ENCODE results near the gene TNP1. TPM values are rescaled to one million over a fixed set of nuclear protein-coding genes. Genes with fewer than 3 reads are reported as not detected.

Gene TNP1, protein sequence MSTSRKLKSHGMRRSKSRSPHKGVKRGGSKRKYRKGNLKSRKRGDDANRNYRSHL
- not detected for total RNA-seq (ENCODE audit: unreplicated experiment)
- long read RNA-seq: 0 reads

DNA sequence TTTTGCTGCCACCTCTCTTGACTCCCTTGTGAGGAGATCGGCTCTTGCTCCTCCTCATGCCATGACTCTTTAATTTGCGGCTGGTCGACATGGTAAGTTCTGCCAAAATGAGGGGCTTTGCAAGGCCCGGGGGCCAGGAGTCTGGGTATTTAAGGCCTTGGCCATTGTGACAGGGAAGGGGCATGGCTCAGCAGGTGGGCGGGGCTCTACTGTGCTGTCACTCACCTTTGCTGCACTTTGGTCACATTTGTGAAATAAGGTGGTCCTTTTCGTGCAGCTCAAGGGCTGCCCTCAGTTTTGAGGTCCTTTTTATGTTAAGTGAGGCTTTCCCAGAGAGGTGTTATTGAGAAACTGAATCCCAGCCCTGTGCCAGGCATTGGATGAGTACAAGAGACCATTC lies at the start of gene TNP1:
TSS of gene TNP1 (minus strand) at position 121 of the 400 bp plus-strand sequence. CDS start at position 91, 30 bp downstream.
- no peak for DNase-seq (ENCODE audit: low spot score)
- Mint-ChIP-seq H3K9me3 (ENCODE audit: unreplicated experiment) (no peaks in the 10 kb centered on the region), H3K4me3 (ENCODE audit: unreplicated experiment) (no peak within 1 kb of the TSS), H3K4me1 (ENCODE audit: unreplicated experiment) (no peaks in the 10 kb centered on the region), H3K36me3 (ENCODE audit: low read depth, unreplicated experiment) (no peaks in the 10 kb centered on the region), H3K27me3 (ENCODE audit: unreplicated experiment) (no peaks in the 10 kb centered on the region), H3K27ac (ENCODE audit: unreplicated experiment) (no peak within 1 kb of the TSS)
- TF ChIP-seq, protein P1, sequence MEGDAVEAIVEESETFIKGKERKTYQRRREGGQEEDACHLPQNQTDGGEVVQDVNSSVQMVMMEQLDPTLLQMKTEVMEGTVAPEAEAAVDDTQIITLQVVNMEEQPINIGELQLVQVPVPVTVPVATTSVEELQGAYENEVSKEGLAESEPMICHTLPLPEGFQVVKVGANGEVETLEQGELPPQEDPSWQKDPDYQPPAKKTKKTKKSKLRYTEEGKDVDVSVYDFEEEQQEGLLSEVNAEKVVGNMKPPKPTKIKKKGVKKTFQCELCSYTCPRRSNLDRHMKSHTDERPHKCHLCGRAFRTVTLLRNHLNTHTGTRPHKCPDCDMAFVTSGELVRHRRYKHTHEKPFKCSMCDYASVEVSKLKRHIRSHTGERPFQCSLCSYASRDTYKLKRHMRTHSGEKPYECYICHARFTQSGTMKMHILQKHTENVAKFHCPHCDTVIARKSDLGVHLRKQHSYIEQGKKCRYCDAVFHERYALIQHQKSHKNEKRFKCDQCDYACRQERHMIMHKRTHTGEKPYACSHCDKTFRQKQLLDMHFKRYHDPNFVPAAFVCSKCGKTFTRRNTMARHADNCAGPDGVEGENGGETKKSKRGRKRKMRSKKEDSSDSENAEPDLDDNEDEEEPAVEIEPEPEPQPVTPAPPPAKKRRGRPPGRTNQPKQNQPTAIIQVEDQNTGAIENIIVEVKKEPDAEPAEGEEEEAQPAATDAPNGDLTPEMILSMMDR (IDR thresholded peaks at IDR 0.05; ENCODE audit: unreplicated experiment): no peak

DNA sequence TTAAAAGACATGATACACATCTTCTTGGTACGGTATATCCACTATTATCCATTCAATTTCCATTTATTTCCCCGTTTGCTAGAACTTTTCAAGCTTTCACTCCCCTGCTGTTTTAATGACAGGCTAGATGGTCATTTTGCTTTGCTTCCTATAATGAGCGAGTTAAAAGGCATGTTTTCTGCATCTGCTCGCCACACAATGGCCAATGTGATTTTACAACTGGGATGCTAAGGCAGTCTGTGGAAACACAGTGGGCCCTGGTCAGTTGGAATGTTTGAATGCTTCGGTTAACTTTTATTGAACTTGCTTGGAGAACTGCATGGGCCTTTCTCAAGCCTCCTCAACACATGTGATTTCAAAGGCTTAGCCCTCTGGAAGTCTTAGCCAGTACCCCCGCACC lies 48.4 kb upstream of the TNP1 start:
- H3K27ac Mint-ChIP-seq (ENCODE audit: unreplicated experiment): no peak overlapping the region
- TF ChIP-seq, protein P1 (IDR thresholded peaks at IDR 0.05; ENCODE audit: unreplicated experiment): no peak
- H3K4me3 Mint-ChIP-seq (ENCODE audit: unreplicated experiment): no peak overlapping the region
- no peak for DNase-seq (ENCODE audit: low spot score)
- no peaks in the 10 kb centered on the region for H3K4me1 Mint-ChIP-seq (ENCODE audit: unreplicated experiment)
- H3K36me3 Mint-ChIP-seq (ENCODE audit: low read depth, unreplicated experiment): no peaks in the 10 kb centered on the region
- H3K9me3 Mint-ChIP-seq (ENCODE audit: unreplicated experiment): no peaks in the 10 kb centered on the region
- no peaks in the 10 kb centered on the region for H3K27me3 Mint-ChIP-seq (ENCODE audit: unreplicated experiment)

DNA sequence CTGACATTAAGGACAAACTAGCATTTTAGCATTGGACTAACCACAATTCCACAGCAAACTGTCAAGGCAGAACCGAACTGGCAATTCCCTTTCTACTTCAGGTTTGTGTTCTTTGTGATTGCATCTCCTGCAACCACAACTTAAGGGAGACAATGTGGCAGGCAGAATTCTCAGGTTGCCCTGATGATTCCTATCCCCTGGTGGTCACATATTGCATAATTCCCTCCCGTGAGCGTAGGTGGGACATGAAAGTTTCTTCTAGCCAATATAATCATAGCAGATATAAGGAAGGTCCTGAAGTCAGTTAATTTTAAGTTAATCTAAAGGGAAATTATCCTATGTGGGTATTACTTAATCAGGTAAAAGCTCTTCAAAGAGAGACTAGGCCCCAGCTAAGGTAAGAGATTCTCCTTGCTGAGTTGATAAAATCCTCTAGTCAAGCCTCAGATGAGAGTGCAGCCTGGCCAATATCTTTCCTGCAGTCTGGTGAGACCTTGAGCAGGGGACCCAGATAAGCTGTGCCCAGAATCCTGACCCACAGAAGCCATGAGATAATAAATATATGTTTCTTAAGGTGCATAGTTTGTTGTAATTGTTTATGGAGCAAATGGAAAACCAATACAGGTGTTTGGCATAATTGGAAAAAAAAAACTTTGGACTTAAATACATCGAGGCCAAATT lies 45.9 kb upstream of the TNP1 start:
- no peaks in the 10 kb centered on the region for H3K36me3 Mint-ChIP-seq (ENCODE audit: low read depth, unreplicated experiment)
- peaks cover 1% of the 10 kb centered on the region for H3K27me3 Mint-ChIP-seq (ENCODE audit: unreplicated experiment)
- no peaks in the 10 kb centered on the region for H3K4me1 Mint-ChIP-seq (ENCODE audit: unreplicated experiment)
- H3K4me3 Mint-ChIP-seq (ENCODE audit: unreplicated experiment): no peak overlapping the region
- H3K27ac Mint-ChIP-seq (ENCODE audit: unreplicated experiment): no peak overlapping the region
- H3K9me3 Mint-ChIP-seq (ENCODE audit: unreplicated experiment): no peaks in the 10 kb centered on the region
- TF ChIP-seq, protein P1 (IDR thresholded peaks at IDR 0.05; ENCODE audit: unreplicated experiment): peak; percentile 50
- no peak for DNase-seq (ENCODE audit: low spot score)

DNA sequence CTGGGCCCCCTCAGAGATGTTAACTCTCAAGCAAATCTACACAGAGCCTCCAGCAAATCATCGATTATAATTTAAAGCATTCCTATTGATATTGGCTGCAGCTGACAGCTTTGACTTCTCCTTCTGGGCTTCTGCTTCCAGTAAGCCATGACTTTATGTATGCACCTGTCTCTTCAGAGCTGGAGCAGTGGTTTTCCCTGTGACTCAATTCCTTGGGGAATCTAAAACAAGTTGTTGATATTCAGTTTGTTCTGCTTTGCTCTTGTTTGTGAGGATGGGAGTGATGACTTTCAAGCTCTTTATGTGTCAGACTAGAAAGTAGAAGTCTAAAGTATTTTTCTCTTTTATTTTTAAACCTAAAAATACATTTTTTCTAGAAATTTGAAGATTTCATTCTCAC lies 45.1 kb upstream of the TNP1 start:
- Mint-ChIP-seq H3K27me3 (ENCODE audit: unreplicated experiment) (peaks cover 1% of the 10 kb centered on the region), H3K9me3 (ENCODE audit: unreplicated experiment) (no peaks in the 10 kb centered on the region), H3K27ac (ENCODE audit: unreplicated experiment) (no peak overlapping the region), H3K36me3 (ENCODE audit: low read depth, unreplicated experiment) (no peaks in the 10 kb centered on the region), H3K4me1 (ENCODE audit: unreplicated experiment) (no peaks in the 10 kb centered on the region), H3K4me3 (ENCODE audit: unreplicated experiment) (no peak overlapping the region)
- TF ChIP-seq, protein P1 (IDR thresholded peaks at IDR 0.05; ENCODE audit: unreplicated experiment): no peak
- no peak for DNase-seq (ENCODE audit: low spot score)

DNA sequence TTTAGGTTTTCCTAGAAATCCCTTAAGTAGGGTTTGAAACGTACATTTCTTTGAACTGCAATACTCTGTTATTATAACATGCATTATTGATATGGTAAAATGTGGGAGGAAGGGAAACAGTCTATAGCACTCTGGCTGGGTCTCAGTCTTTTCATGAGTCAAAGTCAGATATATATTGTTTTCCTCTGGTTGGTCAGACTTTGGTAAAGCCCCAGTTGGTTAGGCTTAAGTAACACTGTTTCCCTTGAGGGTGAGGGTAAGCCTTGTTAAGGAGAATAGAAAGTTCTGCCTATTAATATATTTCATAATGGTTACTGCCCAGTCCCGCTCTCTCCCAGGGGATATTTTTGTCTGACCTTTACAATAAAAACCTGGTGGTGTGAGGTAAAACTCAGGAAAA lies 44.7 kb upstream of the TNP1 start:
- no peaks in the 10 kb centered on the region for H3K4me1 Mint-ChIP-seq (ENCODE audit: unreplicated experiment)
- no peak overlapping the region for H3K27ac Mint-ChIP-seq (ENCODE audit: unreplicated experiment)
- no peak overlapping the region for H3K4me3 Mint-ChIP-seq (ENCODE audit: unreplicated experiment)

More for the DNA sequence above, 44.7 kb upstream of the TNP1 start:
- H3K36me3 Mint-ChIP-seq (ENCODE audit: low read depth, unreplicated experiment): no peaks in the 10 kb centered on the region
- TF ChIP-seq, protein P1 (IDR thresholded peaks at IDR 0.05; ENCODE audit: unreplicated experiment): no peak
- DNase-seq (ENCODE audit: low spot score): no peak
- no peaks in the 10 kb centered on the region for H3K9me3 Mint-ChIP-seq (ENCODE audit: unreplicated experiment)
- H3K27me3 Mint-ChIP-seq (ENCODE audit: unreplicated experiment): peaks cover 1% of the 10 kb centered on the region

Data from endothelial cell (in vitro differentiated cells).